IMR-90 (cell line): ENCODE results near the gene MS4A4E. TPM values are rescaled to one million over a fixed set of nuclear protein-coding genes. Genes with fewer than 3 reads are reported as not detected.

Experiments used
- ATAC-seq: fragments of 200-7000 bp; cut with Tn5 transposase; 2 replicates; pipeline ENCODE4 v1.9.1; 2020; ENCODE audit warnings: low read depth, mild to moderate bottlenecking, moderate library complexity
- BruUV-seq: library from RNA; stranded (reverse); fragments of 400-500 nt; replicated peaks from 2 replicates; lab custom pipeline; 2021; lab: Mats Ljungman, UMichigan
- CTCF ChIA-PET: fragments of 300-600 bp; formaldehyde crosslinking; extraction: SDS; loops from one replicate; lab custom pipeline; 2021; ENCODE audit warnings: antibody characterized with exemption; lab: Yijun Ruan, JAX
- POLR2A ChIA-PET: fragments of 300-600 bp; sonication (Branson Sonifier 250); formaldehyde crosslinking; loops from one replicate; lab custom pipeline; 2022; ENCODE audit warnings: antibody characterized with exemption; ENCODE audit not compliant: unreplicated experiment; lab: Charles Lee
- DNase-seq: peaks from one replicate; pipeline ENCODE4 v3.0.0; 2013
- H2AFZ ChIP-seq: replicated peaks from 2 replicates; pipeline ENCODE3; 2013; ENCODE audit warnings: low read length, mild to moderate bottlenecking; ENCODE audit not compliant: poor library complexity
- H2AK5ac ChIP-seq: 2 replicates; pipeline ENCODE4 v1.6.1; 2013; ENCODE audit warnings: low read depth, low read length, inconsistent platforms
- H2AK9ac ChIP-seq: replicated peaks from 2 replicates; pipeline ENCODE3; 2013; ENCODE audit warnings: mild to moderate bottlenecking, low read depth, low read length, moderate library complexity; ENCODE audit not compliant: poor library complexity
- H2BK120ac ChIP-seq: 2 replicates; pipeline ENCODE4 v1.6.1; 2013; ENCODE audit warnings: low read depth, low read length, inconsistent platforms
- H2BK15ac ChIP-seq: 3 replicates; pipeline ENCODE4 v1.6.1; 2013; ENCODE audit warnings: low read depth, low read length, inconsistent platforms
- H2BK20ac ChIP-seq: 2 replicates; pipeline ENCODE4 v1.6.1; 2013; ENCODE audit warnings: low read depth, mild to moderate bottlenecking, inconsistent platforms, low read length, moderate library complexity
- H2BK5ac ChIP-seq: 2 replicates; pipeline ENCODE4 v1.6.1; 2013; ENCODE audit warnings: mild to moderate bottlenecking, low read depth, low read length, inconsistent platforms; ENCODE audit not compliant: poor library complexity, severe bottlenecking
- H3K14ac ChIP-seq: replicated peaks from 2 replicates; pipeline ENCODE4 v1.6.1; 2013; ENCODE audit warnings: low read depth, low read length, inconsistent platforms
- H3K18ac ChIP-seq: 2 replicates; pipeline ENCODE4 v1.6.1; 2013; ENCODE audit warnings: low read depth, low read length, control low read depth
- H3K23ac ChIP-seq: 2 replicates; pipeline ENCODE4 v1.6.1; 2013; ENCODE audit warnings: low read depth, low read length, inconsistent platforms
- H3K27ac ChIP-seq: 2 replicates; pipeline ENCODE4 v1.5.1; 2013; ENCODE audit warnings: mild to moderate bottlenecking, control low read depth, low read length; ENCODE audit not compliant: insufficient read depth
- H3K27me3 ChIP-seq: 2 replicates; pipeline ENCODE4 v1.6.1; 2013; ENCODE audit warnings: low read length; ENCODE audit not compliant: control insufficient read depth, insufficient read depth
- H3K36me3 ChIP-seq: 2 replicates; pipeline ENCODE4 v1.6.1; 2013; ENCODE audit warnings: low read length, mixed read lengths; ENCODE audit not compliant: control insufficient read depth, insufficient read depth
- H3K4ac ChIP-seq: 2 replicates; pipeline ENCODE4 v1.6.1; 2013; ENCODE audit warnings: low read depth, low read length, inconsistent platforms
- H3K4me1 ChIP-seq: 2 replicates; pipeline ENCODE4 v1.6.1; 2013; ENCODE audit warnings: low read length, mixed read lengths; ENCODE audit not compliant: control insufficient read depth, insufficient read depth
- H3K4me2 ChIP-seq: 2 replicates; pipeline ENCODE4 v1.6.1; 2013; ENCODE audit warnings: low read depth, mild to moderate bottlenecking, control low read depth, low read length, moderate library complexity
- H3K4me3 ChIP-seq: 2 replicates; pipeline ENCODE4 v1.5.1; 2013; ENCODE audit warnings: low read depth, mild to moderate bottlenecking, control low read depth, low read length, moderate library complexity; ENCODE audit not compliant: insufficient read depth
- H3K56ac ChIP-seq: 2 replicates; pipeline ENCODE4 v1.6.1; 2013; ENCODE audit warnings: low read length, inconsistent platforms; ENCODE audit not compliant: insufficient read depth; ENCODE audit errors: extremely low read depth
- H3K79me1 ChIP-seq, 2 experiments: 2 replicates each; pipeline ENCODE4 v1.6.1; 2013; ENCODE audit warnings: low read length in 2 of 2, inconsistent platforms in 1 of 2, low read depth in 1 of 2
- H3K9ac ChIP-seq: 2 replicates; pipeline ENCODE4 v1.6.1; 2013; ENCODE audit warnings: low read depth, low read length, control low read depth
- H3K9me1 ChIP-seq: 2 replicates; pipeline ENCODE4 v1.6.1; 2013; ENCODE audit warnings: low read length, inconsistent platforms; ENCODE audit not compliant: insufficient read depth
- H3K9me3 ChIP-seq: 2 replicates; pipeline ENCODE4 v1.6.1; 2013; ENCODE audit warnings: low read length; ENCODE audit not compliant: control insufficient read depth, insufficient read depth
- H4K20me1 ChIP-seq: 2 replicates; pipeline ENCODE4 v1.6.1; 2013; ENCODE audit warnings: low read length, inconsistent platforms; ENCODE audit not compliant: insufficient read depth
- H4K5ac ChIP-seq: 2 replicates; pipeline ENCODE4 v1.6.1; 2013; ENCODE audit warnings: mild to moderate bottlenecking, low read depth, low read length, control low read depth
- H4K8ac ChIP-seq, 2 experiments: 2 replicates each; pipeline ENCODE4 v1.6.1; 2013; ENCODE audit warnings: low read depth in 2 of 2, low read length in 2 of 2, control low read depth in 1 of 2, inconsistent platforms in 1 of 2
- H4K91ac ChIP-seq: 2 replicates; pipeline ENCODE4 v1.6.1; 2013; ENCODE audit warnings: low read depth, low read length, inconsistent platforms; ENCODE audit not compliant: insufficient read depth
- BHLHE40 ChIP-seq: fragments of 150-350 bp; IDR thresholded peaks from 2 replicates; pipeline ENCODE4 v1.6.1; 2016; ENCODE audit warnings: mild to moderate bottlenecking, low read depth, low read length
- CEBPB ChIP-seq: IDR thresholded peaks from 2 replicates; pipeline ENCODE4 v1.6.1; 2012; ENCODE audit warnings: low read depth, low read length, improper control_type of control experiment
- CHD1 ChIP-seq: IDR thresholded peaks from 2 replicates; pipeline ENCODE4 v1.6.1; 2012; ENCODE audit warnings: low read depth, low read length, improper control_type of control experiment
- CTCF ChIP-seq: conservative IDR thresholded peaks from 2 replicates; pipeline ENCODE4 v1.5.1; 2012; ENCODE audit warnings: mild to moderate bottlenecking, low read depth, low read length, improper control_type of control experiment
- ELK1 ChIP-seq: fragments of 150-350 bp; IDR thresholded peaks from 2 replicates; pipeline ENCODE4 v1.6.1; 2016; ENCODE audit warnings: low read depth, mild to moderate bottlenecking, low read length, moderate library complexity, borderline replicate concordance
- FOS ChIP-seq: fragments of 150-350 bp; IDR thresholded peaks from 2 replicates; pipeline ENCODE4 v1.6.1; 2016; ENCODE audit warnings: low read depth, low read length
- MAZ ChIP-seq: IDR thresholded peaks from 2 replicates; pipeline ENCODE4 v1.6.1; 2012; ENCODE audit warnings: low read depth, mild to moderate bottlenecking, low read length, improper control_type of control experiment, moderate library complexity, borderline replicate concordance
- MXI1 ChIP-seq: IDR thresholded peaks from 2 replicates; pipeline ENCODE4 v1.6.1; 2012; ENCODE audit warnings: low read depth, mild to moderate bottlenecking, low read length, moderate library complexity, borderline replicate concordance
- NFE2L2 ChIP-seq: fragments of 150-350 bp; IDR thresholded peaks from 2 replicates; pipeline ENCODE4 v1.6.1; 2016; ENCODE audit warnings: low read depth, mild to moderate bottlenecking, low read length
- POLR2A ChIP-seq: IDR thresholded peaks from 2 replicates; pipeline ENCODE4 v1.6.1; 2012; ENCODE audit warnings: mild to moderate bottlenecking, low read depth, low read length
- RCOR1 ChIP-seq: IDR thresholded peaks from 2 replicates; pipeline ENCODE4 v1.6.1; 2012; ENCODE audit warnings: mild to moderate bottlenecking, low read length, improper control_type of control experiment; ENCODE audit not compliant: insufficient replicate concordance
- RFX5 ChIP-seq: IDR thresholded peaks from 2 replicates; pipeline ENCODE4 v1.8.0; 2012; ENCODE audit warnings: low read depth, mild to moderate bottlenecking, low read length, moderate library complexity
- WGBS, 2 experiments: methylation state at CpG; one replicate each; pipeline versions ENCODE4 v1.1.5 to v1.1.7; 2013; ENCODE audit warnings: missing lambda C conversion rate in 2 of 2; ENCODE audit not compliant: insufficient read length in 1 of 2; ENCODE audit errors: extremely low coverage in 2 of 2; 5-methylcytosine and 5-hydroxymethylcytosine counted together
- dilution Hi-C: fragments of 300-500 bp; cut with HindIII; formaldehyde crosslinking; loops from one replicate; pipeline ENCODE4 v1.14.3; 2018; ENCODE audit warnings: low sequenced_read_pairs; ENCODE audit not compliant: unreplicated experiment
- in situ Hi-C: fragments of 300-500 bp; cut with MboI; formaldehyde crosslinking; loops from 3 replicates; pipeline ENCODE4 v1.14.3; 2019; ENCODE audit warnings: low sequenced_read_pairs, inconsistent platforms, mixed read lengths
- intact Hi-C: fragments of 100-400 bp; cut with micrococcal nuclease; formaldehyde crosslinking; loops from 2 replicates; pipeline ENCODE4 v1.10.0; 2022
- polyA plus RNA-seq, 3 experiments: library from polyadenylated mRNA; depleted of rRNA; stranded (reverse); fragments of >200 nt; gene quantifications; 2 replicates each; pipeline ENCODE4 v1.2.3, GENCODE V29; 2012; ENCODE audit warnings: low replicate concordance in 1 of 3
- total RNA-seq: library from RNA; depleted of rRNA; stranded (reverse); fragments of >200 nt; gene quantifications from 2 replicates; pipeline ENCODE4 v1.2.3, GENCODE V29; 2012

MS4A4E gene
- total and polyA plus RNA-seq, 2 of the 4 experiments (the other 2 are of a cell fraction): not detected

GRCh38 chr11:60264644-60265043 is 21.7 kb upstream of the MS4A4E start (continued):
- TF ChIP-seq CTCF (no peak), BHLHE40 (no peak), RFX5 (no peak), FOS (no peak)

GRCh38 chr11:60263402-60263801 is 20.5 kb upstream of the MS4A4E start:
- Histone ChIP-seq H3K23ac (no peak overlapping the region), H3K18ac (no peak overlapping the region), H4K20me1 (no peaks in the 10 kb centered on the region), H3K36me3 (no peaks in the 10 kb centered on the region), H3K9ac (no peak overlapping the region), H3K27ac (no peak overlapping the region), H3K27me3 (no peaks in the 10 kb centered on the region), H4K5ac (no peak overlapping the region), H2BK120ac (no peak overlapping the region), H3K4me2 (no peak overlapping the region), H2BK20ac (no peak overlapping the region), H4K91ac (no peak overlapping the region), H3K4me1 (no peaks in the 10 kb centered on the region), H3K4me3 (no peak overlapping the region), H3K4ac (no peak overlapping the region), H3K9me1 (no peaks in the 10 kb centered on the region), H2AFZ (no peak overlapping the region), H3K14ac (no peak overlapping the region), H2BK5ac (no peak overlapping the region), H2AK5ac (no peak overlapping the region), H2AK9ac (no peak overlapping the region), H3K56ac (no peak overlapping the region), H3K79me1 (no peaks in the 10 kb centered on the region), H4K8ac (no peak overlapping the region), H3K9me3 (peaks cover 2% of the 10 kb centered on the region; the same call in 1 of the 2 replicates), H2BK15ac (no peak overlapping the region)
- ATAC-seq (no peak), DNase-seq (no peak)
- ChIA-PET POLR2A (no interaction called here), CTCF (no interaction called here)
- intact Hi-C loops: loop anchor here (10.0 kb wide), 2 partner anchors 351 to 439 kb away; no protein-coding TSS in a partner anchor
- 20 to 100% methylated on average over 1 of the region's 4 CpGs for WGBS, 2 experiments
- no TSS peak for BruUV-seq
- in situ Hi-C loops: no loop called here
- dilution Hi-C loops: no loop called here
- no peak for TF ChIP-seq ELK1
- TF ChIP-seq NFE2L2: no peak
- TF ChIP-seq CEBPB: no peak
- TF ChIP-seq CTCF: no peak
- TF ChIP-seq BHLHE40: no peak
- TF ChIP-seq CHD1: no peak
- TF ChIP-seq RCOR1: no peak
- TF ChIP-seq POLR2A: no peak
- no peak for TF ChIP-seq MAZ
- no peak for TF ChIP-seq MXI1
- TF ChIP-seq FOS: no peak
